ENCODE data around the gene F2R. TPM values are rescaled to one million over a fixed set of nuclear protein-coding genes. Genes with fewer than 3 reads are reported as not detected.
"Not testable (repeated sequence)": the region's sequence is repeated elsewhere in the genome, so short reads cannot be mapped to it uniquely, and the experiment has no call there.

Gene F2R
- total RNA-seq, 1 donor from 2014 or later = 4.7 TPM

DNA sequence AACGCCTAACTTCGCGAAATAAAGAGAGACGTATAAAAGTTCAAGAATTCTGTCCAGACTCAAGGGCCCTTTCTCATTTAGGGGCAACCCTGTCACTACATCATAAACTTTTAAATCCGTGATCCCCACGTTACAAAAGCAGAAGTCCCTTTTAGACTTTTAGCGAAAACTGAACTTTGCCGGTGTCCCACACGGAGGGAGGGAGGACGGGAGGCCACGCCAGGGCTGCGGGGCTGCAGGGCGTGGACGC is 515 bp upstream of the F2R start:
- ATAC-seq = no peak
- DNase-seq (ENCODE audit: low spot score) = no peak
- intact Hi-C loops (cut with DNase I) = no loop called here

DNA sequence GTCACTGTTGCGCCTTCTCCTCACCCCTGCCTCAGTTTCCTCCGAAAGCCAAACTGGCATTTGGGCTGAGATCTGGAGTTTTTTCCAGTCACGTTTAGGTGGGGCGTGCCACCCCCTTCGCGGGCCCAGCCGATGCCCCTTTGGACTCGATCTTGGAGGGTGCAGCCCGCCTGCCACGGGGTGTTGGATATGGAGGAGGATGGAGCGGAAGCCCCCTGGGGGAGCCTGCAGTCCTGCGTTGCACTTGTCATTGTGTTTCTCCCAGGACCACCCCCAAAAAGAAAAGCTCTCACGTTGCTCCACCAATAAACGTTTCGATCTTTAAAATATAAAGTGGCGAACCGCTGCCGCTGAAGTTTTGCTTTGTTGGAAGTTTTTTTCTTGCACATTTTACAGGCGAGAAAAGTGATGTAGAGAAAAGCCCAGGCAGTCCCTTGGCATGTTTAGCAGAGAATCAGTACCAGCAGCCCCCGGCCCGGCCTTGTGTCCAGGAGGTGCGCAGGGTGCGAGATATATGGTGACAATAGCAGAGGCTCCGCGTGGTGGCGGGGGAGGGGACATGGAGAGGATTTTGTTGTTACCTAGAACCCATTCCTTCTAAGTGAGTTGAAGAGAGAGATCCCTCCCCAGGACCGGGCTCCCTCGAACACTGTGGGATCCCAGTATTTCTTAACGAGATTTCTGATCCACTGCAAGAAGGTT is 681 bp downstream of the F2R start:
- no peak for DNase-seq (ENCODE audit: low spot score)
- intact Hi-C loops (cut with DNase I) = no loop called here
- no peak for ATAC-seq

DNA sequence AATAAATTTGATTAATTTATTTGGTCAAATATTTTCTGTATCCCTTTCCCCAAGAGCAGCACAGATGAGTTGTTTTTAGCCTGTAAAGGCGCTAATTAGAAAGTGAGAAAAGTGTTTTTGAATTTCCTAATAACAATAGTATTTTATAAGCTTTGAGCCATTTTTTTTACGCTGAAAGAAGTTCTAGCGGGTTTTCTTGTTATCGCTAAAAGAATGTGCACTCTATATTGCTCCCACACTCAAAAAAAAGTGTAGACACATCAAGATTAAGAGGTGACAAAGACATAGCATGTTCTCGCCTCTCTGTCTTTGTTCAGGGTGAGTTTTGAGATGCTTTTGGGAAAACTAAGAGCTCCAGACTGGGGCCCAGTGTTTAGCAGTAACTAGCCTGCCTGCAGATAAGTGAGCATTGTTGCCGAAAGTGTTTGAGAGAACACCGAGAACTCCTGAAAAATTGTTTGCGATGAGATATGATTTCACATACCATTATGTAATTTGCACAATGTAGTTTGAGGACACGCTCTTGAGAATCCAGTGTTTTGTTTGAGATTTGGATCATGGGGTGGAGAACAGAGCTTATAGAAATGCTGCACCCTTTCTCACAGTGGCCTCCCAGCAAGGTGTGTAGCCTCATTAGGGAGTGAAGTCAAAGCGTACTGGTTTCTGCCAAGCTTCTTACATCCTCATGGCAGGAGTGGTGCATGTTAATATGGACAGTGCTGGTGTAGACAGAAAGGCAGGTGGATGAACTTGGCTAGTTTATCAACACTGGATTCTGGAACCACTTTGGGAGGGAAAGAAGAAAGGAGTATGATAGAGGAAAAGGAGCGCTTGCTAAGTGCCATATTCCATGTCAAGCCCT is 1.5 kb downstream of the F2R start:
- intact Hi-C loops (cut with DNase I) = no loop called here

DNA sequence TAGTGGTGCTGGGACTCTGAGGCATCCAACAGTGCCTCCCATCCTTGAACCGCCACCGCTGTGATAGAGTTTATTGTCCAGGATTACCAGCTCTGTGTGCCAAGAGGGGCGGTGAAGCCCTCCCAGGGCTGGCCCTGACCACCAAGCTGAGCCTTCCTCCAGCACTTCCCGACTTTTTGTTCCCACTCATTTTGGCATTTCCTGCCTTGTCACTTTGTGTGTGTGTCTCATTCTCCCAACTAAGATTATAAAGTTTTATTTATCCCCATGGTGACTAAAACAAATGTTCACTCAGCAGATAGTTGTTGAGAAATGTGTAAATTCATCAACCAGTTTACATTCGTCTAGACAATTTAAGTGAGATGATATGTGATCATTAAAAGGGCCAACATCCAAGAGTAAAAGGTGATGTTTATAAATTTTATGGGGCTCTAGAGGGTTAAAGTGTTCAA is 2.5 kb downstream of the F2R start:
- ATAC-seq (no peak), DNase-seq (ENCODE audit: low spot score) (no peak)
- intact Hi-C loops (cut with DNase I) = no loop called here

More for the DNA sequence above, 1.5 kb downstream of the F2R start:
- ATAC-seq = no peak
- no peak for DNase-seq (ENCODE audit: low spot score)

DNA sequence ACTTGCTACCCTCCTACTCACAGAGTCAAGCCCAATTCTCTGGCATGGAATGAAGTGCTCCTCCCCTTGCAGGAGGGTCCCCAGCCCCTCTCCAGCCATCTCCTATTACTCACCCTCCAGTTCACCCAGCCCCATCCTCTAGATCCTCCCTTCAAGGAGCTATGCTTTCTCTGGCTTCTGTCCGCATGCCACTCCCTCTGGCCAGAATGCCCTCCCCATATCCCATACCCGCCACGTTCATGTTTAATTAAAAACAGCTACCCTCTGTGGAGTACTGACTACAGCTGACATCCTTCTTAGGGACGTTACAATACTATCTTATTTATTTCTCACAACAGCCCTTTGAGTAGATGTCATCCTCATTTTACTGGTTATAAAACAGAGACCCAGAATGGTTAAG is 3.0 kb downstream of the F2R start:
- intact Hi-C loops (cut with DNase I) = no loop called here
- ATAC-seq (no peak), DNase-seq (ENCODE audit: low spot score) (no peak)

DNA sequence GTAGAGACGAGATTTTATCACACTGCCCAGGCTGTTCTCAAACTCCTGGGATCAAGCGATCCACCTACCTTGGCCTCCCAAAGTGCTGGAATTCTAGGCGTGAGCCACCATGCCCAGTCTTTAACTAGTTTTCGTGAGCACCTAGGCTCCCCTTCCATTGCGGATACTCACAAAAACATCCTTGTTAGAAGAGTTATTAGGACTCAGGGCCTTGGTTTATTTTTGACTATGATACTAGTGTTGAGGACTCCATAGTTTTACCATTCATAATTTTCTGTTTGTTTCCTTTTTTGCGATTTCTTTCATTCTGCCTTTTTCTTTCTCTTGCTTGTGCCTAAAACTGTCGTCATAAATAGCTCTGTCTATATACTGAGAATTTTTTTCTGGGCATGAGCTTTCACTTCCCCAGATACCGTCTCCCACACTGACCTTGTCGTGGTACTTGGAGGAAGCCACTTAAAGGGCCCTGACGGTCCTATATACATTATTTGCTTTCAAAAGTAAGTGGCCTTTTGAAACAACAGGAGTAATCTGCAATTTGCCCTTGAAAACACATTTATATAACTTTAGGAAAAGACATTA is 5.2 kb downstream of the F2R start:
- ATAC-seq (no peak), DNase-seq (ENCODE audit: low spot score) (no peak)
- intact Hi-C loops (cut with DNase I) = no loop called here

DNA sequence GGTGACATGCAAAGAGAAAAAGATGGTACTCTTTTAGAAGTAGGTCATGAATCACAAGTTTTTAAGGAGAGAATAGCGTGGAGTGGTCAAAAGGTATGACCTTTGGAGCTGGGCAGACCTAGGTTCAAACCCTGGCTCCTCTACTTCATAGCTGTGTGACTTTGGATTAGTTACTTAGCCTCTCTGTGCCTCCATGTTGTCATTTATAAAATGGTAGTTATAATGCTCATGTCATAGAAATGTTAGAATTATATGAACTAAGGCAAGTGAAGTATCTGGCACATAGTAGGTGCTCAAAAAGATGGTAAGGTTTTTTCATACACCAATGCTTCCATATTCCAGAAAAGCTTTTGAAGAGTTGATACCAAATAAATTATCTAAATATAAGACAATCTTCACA is 7.3 kb downstream of the F2R start:
- intact Hi-C loops (cut with DNase I) = no loop called here
- no peak for ATAC-seq
- DNase-seq (ENCODE audit: low spot score) = no peak

DNA sequence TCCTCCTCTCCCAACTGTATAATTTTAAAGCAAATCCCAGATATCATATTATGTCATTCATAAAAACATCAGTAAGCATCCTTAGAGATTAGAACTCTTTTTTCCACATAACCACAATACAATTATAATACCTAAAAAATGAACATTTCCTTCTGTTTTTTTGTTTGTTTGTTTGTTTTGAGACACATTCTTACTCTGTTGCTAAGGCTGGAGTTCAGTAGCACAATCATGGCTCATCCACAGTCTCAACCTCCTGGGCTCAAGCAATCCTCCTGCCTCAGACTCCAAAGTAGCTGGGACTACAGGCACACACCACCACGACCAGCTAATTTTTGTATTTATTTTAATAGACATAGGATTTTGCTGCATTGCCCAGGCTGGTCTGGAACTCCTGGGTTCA is 8.0 kb downstream of the F2R start:
- ATAC-seq = no peak
- intact Hi-C loops (cut with DNase I) = no loop called here
- no peak for DNase-seq (ENCODE audit: low spot score)

DNA sequence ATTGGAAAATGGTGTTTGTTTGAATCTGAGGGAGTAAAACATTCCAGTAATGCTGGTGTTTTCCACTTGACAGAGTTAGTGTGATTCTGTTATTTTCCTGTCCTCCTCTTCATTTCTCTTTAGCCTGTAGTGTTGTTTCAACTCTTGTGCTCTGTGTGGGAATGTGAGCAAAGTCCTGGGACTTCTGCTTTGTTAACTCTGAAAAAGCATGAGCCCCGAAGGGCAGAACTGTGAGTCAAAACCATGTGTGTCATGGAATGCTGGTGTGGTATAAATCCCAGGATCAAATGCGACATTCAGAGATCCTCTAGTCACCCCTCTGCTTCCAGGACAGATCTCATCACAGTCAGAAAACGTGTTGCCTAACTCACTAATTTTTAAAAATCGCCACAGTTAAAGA is 8.9 kb downstream of the F2R start:
- intact Hi-C loops (cut with DNase I) = no loop called here
- ATAC-seq = no peak

DNA sequence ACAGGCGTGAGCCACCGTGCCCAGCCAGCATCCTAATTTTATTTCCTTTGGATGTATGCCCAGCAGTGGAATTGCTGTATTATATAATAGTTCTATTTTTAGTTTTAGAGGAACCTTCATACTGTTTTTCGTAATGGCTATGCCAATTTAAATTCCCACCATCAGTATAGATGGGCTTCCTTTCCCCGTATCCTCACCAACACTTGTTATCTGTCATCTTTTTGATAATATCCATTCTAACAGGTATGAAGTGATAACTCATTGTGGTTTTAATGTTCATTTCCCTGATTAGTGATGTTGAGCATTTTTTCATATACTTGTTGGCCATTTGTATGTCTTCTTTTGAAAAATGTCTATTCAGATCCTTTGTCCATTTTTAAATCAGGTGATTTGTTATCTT is 13.0 kb downstream of the F2R start:
- no peak for ATAC-seq
- intact Hi-C loops (cut with DNase I) = no loop called here
- no peak for DNase-seq (ENCODE audit: low spot score)

More for the DNA sequence above, 8.9 kb downstream of the F2R start:
- DNase-seq (ENCODE audit: low spot score) = no peak

DNA sequence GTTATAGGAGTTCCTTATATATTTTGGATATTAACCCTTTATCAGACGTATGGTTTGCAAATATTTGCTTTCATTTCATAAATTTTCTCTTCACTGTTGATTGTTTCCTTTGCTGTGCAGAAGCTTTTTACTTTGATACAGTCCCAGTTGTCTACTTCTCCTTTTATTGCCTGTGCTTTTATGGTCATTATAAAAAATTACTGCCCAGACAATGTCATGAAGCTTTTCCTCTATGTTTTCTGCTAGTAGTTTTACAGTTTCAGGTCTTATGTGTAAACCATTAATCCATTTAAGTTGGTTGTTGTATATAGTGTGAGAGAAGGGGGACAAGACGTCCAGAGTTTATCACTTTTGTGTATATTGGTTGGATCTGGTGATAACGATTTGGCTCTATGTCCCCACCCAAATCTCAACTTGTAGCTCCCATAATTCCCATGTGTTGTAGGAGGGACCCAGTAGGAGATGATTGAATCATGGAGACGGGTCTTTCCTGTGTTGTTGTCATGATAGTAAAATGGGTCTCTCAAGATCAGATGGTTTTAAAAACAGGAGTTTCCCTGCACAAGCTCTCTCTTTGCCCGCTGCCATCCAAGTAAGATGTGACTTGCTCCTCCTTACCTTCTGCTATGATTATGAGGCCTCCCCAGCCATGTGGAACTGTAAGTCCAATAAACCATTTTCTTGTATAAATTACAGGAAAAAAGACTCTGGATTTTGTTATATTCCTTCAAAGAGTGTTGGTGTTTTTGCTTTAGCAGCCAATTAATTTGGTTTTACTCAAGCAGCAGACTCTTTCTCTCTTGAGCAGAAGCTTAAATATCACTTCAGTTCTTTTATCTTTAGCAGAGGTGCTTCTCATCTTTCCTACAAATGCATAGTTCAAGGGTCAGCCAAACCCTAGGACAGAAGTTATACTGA is 13.7 kb downstream of the F2R start:
- intact Hi-C loops (cut with DNase I) = no loop called here
- ATAC-seq (no peak), DNase-seq (ENCODE audit: low spot score) (no peak)

DNA sequence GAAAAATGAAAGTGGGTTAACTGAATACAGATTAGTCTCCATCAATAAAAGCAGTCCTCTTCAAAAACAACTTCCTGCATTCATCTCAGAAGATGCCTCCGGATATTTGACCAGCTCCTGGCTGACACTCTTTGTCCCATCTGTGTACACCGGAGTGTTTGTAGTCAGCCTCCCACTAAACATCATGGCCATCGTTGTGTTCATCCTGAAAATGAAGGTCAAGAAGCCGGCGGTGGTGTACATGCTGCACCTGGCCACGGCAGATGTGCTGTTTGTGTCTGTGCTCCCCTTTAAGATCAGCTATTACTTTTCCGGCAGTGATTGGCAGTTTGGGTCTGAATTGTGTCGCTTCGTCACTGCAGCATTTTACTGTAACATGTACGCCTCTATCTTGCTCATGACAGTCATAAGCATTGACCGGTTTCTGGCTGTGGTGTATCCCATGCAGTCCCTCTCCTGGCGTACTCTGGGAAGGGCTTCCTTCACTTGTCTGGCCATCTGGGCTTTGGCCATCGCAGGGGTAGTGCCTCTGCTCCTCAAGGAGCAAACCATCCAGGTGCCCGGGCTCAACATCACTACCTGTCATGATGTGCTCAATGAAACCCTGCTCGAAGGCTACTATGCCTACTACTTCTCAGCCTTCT is 16.6 kb downstream of the F2R start:
- intact Hi-C loops (cut with DNase I) = no loop called here
- DNase-seq (ENCODE audit: low spot score) (no peak), ATAC-seq (no peak)

DNA sequence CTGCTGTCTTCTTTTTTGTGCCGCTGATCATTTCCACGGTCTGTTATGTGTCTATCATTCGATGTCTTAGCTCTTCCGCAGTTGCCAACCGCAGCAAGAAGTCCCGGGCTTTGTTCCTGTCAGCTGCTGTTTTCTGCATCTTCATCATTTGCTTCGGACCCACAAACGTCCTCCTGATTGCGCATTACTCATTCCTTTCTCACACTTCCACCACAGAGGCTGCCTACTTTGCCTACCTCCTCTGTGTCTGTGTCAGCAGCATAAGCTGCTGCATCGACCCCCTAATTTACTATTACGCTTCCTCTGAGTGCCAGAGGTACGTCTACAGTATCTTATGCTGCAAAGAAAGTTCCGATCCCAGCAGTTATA is 17.1 kb downstream of the F2R start:
- DNase-seq (ENCODE audit: low spot score) (no peak), ATAC-seq (no peak)
- intact Hi-C loops (cut with DNase I) = no loop called here

DNA sequence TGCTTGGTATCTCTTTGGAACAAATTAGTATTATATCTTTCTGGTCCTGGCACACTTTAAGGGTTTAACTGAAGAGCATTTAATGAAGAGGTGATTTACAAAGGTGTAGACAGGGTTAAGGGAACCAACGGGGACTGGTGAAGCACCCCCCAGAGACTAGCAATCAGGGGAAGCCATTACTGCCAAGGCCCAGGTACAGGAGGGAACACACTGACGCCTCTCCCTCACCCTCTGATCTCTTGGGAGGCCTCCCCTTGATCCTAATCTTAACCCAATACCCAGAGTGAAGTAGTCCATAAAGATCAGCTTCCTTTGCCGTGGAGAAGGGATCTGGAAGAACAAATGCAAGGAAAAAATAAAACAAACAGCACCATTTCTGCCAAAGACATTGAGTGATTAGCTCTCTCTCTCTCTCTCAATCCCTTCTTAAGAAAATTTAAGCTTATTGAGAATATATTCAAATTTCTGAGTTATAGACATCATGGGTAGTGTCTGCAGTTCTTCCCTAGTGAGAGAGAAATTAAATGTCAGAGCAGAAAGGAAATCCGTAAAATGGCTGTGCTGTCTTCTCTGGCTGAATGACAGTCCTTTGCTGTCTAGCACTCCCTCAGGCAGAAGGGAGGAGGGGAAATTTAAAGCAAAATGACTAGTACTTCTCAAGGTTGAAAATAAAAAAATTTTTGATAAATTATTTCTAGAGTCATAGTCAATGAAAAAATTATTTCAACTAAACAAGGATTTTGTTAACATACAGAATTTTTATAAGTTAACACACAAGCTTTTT is 20.0 kb downstream of the F2R start:
- intact Hi-C loops (cut with DNase I) = no loop called here
- DNase-seq (ENCODE audit: low spot score) (no peak), ATAC-seq (no peak)

DNA sequence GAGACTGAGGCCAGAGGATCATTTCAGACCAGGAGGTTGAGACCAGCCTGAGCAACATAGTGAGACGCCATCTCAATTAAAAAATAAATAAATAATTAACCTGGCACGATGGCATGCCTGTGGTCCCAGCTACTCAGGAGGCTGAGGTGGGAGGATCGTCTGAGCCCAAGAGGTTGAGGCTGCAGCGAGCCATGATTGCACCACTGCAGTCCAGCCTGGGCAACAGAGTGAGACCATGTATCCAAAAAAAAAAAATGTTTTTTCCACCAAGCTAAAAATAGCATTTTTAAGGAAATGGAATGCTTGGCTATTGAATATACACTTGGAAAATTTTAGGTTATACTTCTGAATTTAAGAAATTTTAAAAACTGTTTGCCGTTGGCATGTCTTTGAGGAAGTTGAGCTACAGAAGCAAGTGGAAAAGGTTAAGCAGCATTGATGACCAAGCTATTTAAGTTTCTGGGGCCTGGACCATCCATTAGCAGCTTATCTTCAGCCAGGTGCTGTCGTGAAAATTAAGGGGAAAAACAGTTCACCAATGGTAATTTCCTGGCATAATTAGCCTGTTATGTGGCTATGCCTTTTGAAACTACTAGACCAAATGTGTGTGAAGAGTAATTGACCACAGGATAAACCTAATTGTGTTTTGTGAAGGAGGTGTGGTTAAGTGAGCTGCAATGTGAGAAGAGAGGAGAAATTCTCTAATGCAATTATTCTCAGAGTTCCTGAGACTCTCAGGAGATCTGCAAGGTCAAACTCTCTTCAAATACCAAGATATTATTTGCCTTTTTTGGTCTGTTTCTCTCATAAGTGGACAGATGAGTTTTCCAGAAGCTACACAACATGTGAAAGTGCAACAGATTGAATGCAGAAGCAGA is 21.0 kb downstream of the F2R start:
- ATAC-seq (no peak), DNase-seq (ENCODE audit: low spot score) (no peak)
- intact Hi-C loops (cut with DNase I) = no loop called here

DNA sequence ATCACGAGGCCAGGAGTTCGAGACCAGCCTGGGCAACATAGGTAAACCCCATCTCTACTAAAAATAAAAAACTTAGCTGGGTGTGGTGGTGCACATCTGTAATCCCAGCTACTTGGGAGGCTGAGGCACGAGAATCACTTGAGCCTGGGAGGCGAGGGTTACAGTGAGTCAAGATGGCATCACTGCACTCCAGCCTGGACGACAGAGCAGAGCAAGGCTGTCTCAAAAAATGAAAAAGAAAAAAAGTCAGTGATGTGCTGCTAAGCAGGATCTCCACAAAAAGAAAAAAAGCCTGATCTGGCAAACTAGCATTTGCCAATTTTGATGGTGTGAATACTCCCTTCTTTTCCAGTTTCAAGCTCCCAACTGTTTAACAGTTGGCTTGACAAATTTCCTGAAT is 21.9 kb downstream of the F2R start:
- intact Hi-C loops (cut with DNase I) = no loop called here
- no peak for ATAC-seq
- DNase-seq (ENCODE audit: low spot score) = no peak

DNA sequence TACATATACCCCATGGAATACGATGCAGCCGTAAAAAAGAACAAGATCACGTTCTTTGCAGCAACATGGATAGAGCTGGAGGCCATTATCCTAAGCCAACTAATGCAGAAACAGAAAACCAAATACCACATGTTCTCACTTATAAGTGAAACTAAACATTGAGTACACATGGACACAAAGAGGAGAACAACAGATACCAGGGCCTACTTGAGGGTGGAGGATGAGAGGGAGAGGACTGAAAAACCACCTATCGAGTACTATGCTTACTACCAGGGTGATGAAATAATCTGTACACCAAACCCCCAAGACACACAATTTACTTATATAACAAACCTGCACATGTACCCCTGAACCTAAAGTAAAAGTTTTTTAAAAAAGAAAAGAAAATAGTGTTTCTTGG is 25.6 kb downstream of the F2R start:
- DNase-seq (ENCODE audit: low spot score); ATAC-seq; intact Hi-C loops (cut with DNase I): not testable (repeated sequence)

All from sciatic nerve (tissue), 2 donors.